Activated CD4-positive, alpha-beta T cell treated with anti-CD3 and anti-CD28 coated beads, Interleukin-2, amount 10 ng/mL, durations not matched to agents 7 days and 5 days (primary cell): Measurements from ENCODE around the gene PDE6B. TPM values are rescaled to one million over a fixed set of nuclear protein-coding genes. Genes with fewer than 3 reads are reported as not detected.
A peak's percentile ranks its signal among the peaks of the same experiment; 100 is the strongest.
"Not testable (repeated sequence)": the region's sequence is repeated elsewhere in the genome, so short reads cannot be mapped to it uniquely, and the experiment has no call there.

Source experiments
- CTCF ChIA-PET: fragments of 350-600 bp; sonication (Branson Sonifier 250); formaldehyde crosslinking; loops from one replicate; lab custom pipeline; 2021; ENCODE audit warnings: antibody characterized with exemption; lab: Charles Lee
- POLR2A ChIA-PET: fragments of 350-600 bp; sonication (Branson Sonifier 250); formaldehyde crosslinking; loops from one replicate; lab custom pipeline; 2021; ENCODE audit warnings: antibody characterized with exemption; lab: Charles Lee
- DNase-seq: peaks from one replicate; pipeline ENCODE4 v3.0.0-alpha.2; 2020
- H3K27ac Mint-ChIP-seq: one replicate; pipeline ENCODE4 v1.8.0; 2021; ENCODE audit warnings: mild to moderate bottlenecking, moderate library complexity, mixed read lengths
- H3K27me3 Mint-ChIP-seq: one replicate; pipeline ENCODE4 v1.8.0; 2021; ENCODE audit warnings: mixed read lengths
- H3K36me3 Mint-ChIP-seq: one replicate; pipeline ENCODE4 v1.8.0; 2021; ENCODE audit warnings: low read depth, mixed read lengths
- H3K4me1 Mint-ChIP-seq: one replicate; pipeline ENCODE4 v1.8.0; 2021; ENCODE audit warnings: mixed read lengths
- H3K4me3 Mint-ChIP-seq: one replicate; pipeline ENCODE4 v1.8.0; 2021; ENCODE audit warnings: mild to moderate bottlenecking, moderate library complexity, mixed read lengths
- H3K9me3 Mint-ChIP-seq: one replicate; pipeline ENCODE4 v1.8.0; 2021; ENCODE audit warnings: mixed read lengths
- total RNA-seq, 2 experiments: library from RNA; stranded (reverse); gene quantifications; one replicate each; pipeline ENCODE4 v1.2.3, GENCODE V29; 2021

Gene PDE6B
- total RNA-seq, 2 experiments from 2014 or later: 15.9 to 18.7 TPM

DNA sequence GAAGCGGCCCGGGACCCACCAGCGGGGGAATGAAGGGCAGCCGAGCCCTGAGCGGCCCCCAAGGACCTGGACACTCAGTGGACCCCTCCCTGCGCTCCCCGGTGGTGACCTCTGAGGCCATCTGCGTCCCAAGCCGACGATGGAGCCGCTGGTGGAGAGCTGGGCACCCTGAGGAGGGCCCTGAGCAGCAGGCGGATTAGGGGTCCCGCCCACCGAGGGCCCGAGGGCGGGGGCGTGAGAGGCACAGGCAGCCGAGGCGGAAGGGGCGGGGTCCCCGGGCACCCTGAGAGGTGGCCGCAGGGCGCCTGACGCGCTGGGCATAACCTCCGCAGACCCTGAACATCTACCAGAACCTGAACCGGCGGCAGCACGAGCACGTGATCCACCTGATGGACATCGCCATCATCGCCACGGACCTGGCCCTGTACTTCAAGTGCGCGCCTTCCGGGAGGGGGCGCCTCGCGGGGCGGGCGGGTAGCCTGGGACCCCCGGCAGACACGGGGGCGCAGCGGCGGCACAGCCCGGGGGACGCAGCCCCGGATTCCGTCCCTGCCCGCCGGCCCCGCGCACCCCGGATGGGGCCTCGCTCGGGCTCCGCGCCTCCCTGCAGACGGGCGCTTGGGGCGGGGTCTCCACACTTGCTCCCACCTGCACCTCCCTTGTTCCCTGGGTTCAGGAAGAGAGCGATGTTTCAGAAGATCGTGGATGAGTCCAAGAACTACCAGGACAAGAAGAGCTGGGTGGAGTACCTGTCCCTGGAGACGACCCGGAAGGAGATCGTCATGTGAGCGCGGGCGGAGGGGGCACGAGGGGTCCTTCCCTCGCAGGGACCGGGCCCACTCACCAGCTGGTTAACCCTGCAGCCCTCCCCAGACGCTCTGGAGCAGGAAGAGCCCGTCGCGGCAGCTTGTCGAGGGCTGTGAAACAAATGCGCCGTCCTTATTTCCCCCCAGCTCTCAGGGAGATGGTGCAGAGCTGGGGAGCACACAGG lies 38.4 kb downstream of the PDE6B start:
- H3K4me1 Mint-ChIP-seq: peaks cover 19% of the 10 kb centered on the region
- DNase-seq: peak; percentile 81
- peak overlapping the region; percentile 92 for H3K27ac Mint-ChIP-seq
- H3K4me3 Mint-ChIP-seq: peak overlapping the region; percentile 80
- peaks cover 14% of the 10 kb centered on the region for H3K36me3 Mint-ChIP-seq
- no peaks in the 10 kb centered on the region for H3K27me3 Mint-ChIP-seq
- ChIA-PET POLR2A (interaction anchor here (1.0 kb wide), 1 partner anchor 10 kb away, joined by 4 read pairs; the partner anchor contains the start of genes ATP5ME and MYL5), CTCF (interaction anchor here (0.9 to 3.6 kb wide), 3 partner anchors 10 to 20 kb away, joined by 3 to 22 read pairs (median 3); partner anchors contain the start of genes ATP5ME and MYL5)
- peaks cover 12% of the 10 kb centered on the region for H3K9me3 Mint-ChIP-seq

DNA sequence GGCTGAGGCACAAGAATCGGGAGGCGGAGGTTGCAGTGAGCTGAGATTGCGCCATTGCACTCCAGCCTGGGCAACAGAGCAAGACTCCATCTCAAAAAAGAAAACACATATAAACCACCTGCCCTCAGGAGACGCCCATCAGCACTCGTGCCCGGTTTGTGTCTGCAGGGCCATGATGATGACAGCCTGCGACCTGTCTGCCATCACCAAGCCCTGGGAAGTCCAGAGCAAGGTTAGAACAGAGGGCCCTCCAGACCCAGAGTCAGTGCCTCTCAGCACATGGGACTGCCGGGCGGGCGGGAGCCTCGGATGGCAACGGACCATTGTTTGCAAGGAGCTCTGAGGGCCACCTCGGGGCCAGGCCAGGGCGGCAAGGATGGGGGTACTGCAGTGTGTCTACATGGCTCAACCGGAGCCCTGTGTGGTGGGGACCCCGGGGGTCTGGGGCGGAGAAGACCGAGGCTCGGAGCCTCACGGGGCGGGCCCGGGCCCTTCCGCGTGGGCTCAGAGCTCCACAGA lies 39.4 kb downstream of the PDE6B start:
- CTCF ChIA-PET: interaction anchor here (0.9 to 3.6 kb wide), 2 partner anchors 9 to 19 kb away, joined by 3 to 22 read pairs; partner anchors contain the start of genes ATP5ME and MYL5
- peak overlapping the region; percentile 92 for H3K27ac Mint-ChIP-seq
- H3K27me3 Mint-ChIP-seq: no peaks in the 10 kb centered on the region
- H3K4me3 Mint-ChIP-seq: peak overlapping the region; percentile 80
- peaks cover 16% of the 10 kb centered on the region for H3K36me3 Mint-ChIP-seq
- H3K9me3 Mint-ChIP-seq: peaks cover 6% of the 10 kb centered on the region
- POLR2A ChIA-PET: interaction anchor here (1.0 kb wide), 1 partner anchor 9 kb away, joined by 4 read pairs; the partner anchor contains the start of genes ATP5ME and MYL5
- H3K4me1 Mint-ChIP-seq: peaks cover 19% of the 10 kb centered on the region
- DNase-seq: no peak

DNA sequence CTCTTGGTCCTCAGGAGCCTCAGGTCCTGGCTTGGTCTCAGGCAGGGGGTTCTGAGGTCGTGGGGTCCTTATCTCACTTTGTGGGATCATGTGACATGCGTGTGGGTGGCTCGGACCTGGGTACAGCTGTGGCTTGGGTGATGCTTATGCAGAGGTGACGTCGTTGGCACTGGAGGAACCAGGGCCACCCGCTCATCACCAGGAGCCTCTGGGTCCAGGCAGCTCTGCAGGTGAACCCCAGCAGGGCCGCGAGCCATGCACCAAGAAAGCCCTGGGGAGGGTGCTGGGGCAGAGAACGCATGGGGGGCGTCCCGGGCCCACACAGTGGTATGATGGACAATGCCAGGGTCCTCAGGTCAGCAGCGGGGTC lies 40.0 kb downstream of the PDE6B start:
- no peaks in the 10 kb centered on the region for H3K27me3 Mint-ChIP-seq
- no peak overlapping the region for H3K27ac Mint-ChIP-seq
- ChIA-PET POLR2A (no interaction called here), CTCF (interaction anchor here (3.6 kb wide), 1 partner anchor 8 kb away, joined by 22 read pairs; the partner anchor contains the start of genes ATP5ME and MYL5)
- no peak for DNase-seq
- peaks cover 16% of the 10 kb centered on the region for H3K36me3 Mint-ChIP-seq
- H3K4me3 Mint-ChIP-seq: peak overlapping the region; percentile 80
- H3K4me1 Mint-ChIP-seq: peaks cover 19% of the 10 kb centered on the region
- peaks cover 2% of the 10 kb centered on the region for H3K9me3 Mint-ChIP-seq

GRCh38 chr4:665751-666435 lies 40.5 kb downstream of the PDE6B start:
- ChIA-PET POLR2A (no interaction called here), CTCF (interaction anchor here (1.1 to 3.6 kb wide), 2 partner anchors 8 kb away, joined by 3 to 22 read pairs; partner anchors contain the start of genes ATP5ME and MYL5)
- H3K27me3 Mint-ChIP-seq: no peaks in the 10 kb centered on the region
- DNase-seq: no peak
- H3K36me3 Mint-ChIP-seq: peaks cover 21% of the 10 kb centered on the region
- no peak overlapping the region for H3K27ac Mint-ChIP-seq
- H3K4me3 Mint-ChIP-seq: no peak overlapping the region
- H3K9me3 Mint-ChIP-seq: peaks cover 2% of the 10 kb centered on the region
- peaks cover 19% of the 10 kb centered on the region for H3K4me1 Mint-ChIP-seq

DNA sequence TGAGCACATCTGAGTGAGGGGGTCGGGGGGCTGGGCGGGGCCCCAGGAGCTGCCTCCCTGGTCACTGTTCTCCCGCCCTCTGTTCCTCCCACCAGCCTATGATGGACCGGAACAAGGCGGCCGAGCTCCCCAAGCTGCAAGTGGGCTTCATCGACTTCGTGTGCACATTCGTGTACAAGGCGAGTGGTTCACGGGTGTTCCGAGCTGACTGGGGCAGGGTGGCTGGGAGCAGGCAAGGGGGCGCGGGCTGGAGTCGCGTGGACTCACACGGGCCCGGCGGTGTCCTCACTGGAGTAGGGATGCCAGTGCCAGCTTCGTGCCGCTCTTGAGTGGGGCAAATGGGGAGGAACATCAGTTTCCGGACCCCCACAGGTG lies 41.0 kb downstream of the PDE6B start:
- POLR2A ChIA-PET: no interaction called here
- H3K9me3 Mint-ChIP-seq: no peaks in the 10 kb centered on the region
- peaks cover 24% of the 10 kb centered on the region for H3K36me3 Mint-ChIP-seq
- H3K4me1 Mint-ChIP-seq: peaks cover 19% of the 10 kb centered on the region
- H3K27ac Mint-ChIP-seq: no peak overlapping the region
- no peaks in the 10 kb centered on the region for H3K27me3 Mint-ChIP-seq
- DNase-seq: no peak
- CTCF ChIA-PET: interaction anchor here (0.6 to 1.1 kb wide), 2 partner anchors 8 to 161 kb away, joined by 3 read pairs; partner anchors contain the start of genes ATP5ME and MYL5
- no peak overlapping the region for H3K4me3 Mint-ChIP-seq

DNA sequence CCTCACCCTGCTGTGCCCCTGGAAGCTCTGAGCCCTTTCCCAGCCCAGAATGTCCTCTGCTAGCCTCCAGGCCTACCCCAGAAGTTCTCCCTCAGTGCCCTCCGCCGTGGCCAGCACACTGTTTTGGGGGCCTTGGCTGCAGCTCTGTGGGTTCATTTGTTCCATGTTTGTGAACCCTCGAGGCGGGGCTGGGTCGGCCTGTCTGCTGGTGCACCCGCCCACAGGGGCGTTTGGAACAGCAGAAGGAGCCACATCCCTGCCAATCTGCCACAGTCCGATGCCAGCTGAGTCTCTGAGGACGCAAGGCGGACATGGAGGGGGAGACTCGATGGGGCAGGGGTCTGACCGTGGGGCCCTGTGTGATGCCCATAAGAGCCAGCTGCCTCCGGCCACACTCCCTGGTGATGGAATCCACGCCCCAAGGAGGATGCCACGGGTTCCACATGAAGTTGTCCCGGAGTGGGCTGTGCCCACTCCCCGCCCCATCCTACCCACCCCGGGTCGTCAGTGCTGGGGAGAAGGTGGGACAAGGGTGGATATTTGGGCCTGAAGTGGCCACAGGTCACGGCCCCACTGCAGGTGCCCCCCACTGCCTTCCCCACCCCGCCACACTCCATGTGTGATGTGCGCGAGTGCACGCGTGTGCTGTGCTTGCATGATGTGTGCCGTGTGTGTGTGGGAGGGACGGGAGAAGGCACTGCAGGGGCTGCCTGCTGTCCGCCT lies 41.6 kb downstream of the PDE6B start:
- POLR2A ChIA-PET: no interaction called here
- DNase-seq: no peak
- Mint-ChIP-seq H3K27me3 (no peaks in the 10 kb centered on the region), H3K4me1 (peaks cover 19% of the 10 kb centered on the region), H3K9me3 (no peaks in the 10 kb centered on the region), H3K4me3 (no peak overlapping the region), H3K27ac (no peak overlapping the region), H3K36me3 (peaks cover 27% of the 10 kb centered on the region)
- CTCF ChIA-PET: interaction anchor here (0.6 to 1.1 kb wide), 2 partner anchors 7 to 162 kb away, joined by 3 read pairs; partner anchors contain the start of genes ATP5ME and MYL5

- Mint-ChIP-seq H3K9me3 (no peaks in the 10 kb centered on the region), H3K36me3 (peaks cover 25% of the 10 kb centered on the region), H3K4me1 (peaks cover 20% of the 10 kb centered on the region), H3K4me3 (no peak overlapping the region), H3K27me3 (no peaks in the 10 kb centered on the region), H3K27ac (no peak overlapping the region)
- CTCF ChIA-PET: no interaction called here
- no peak for DNase-seq
- POLR2A ChIA-PET: no interaction called here
These were observed 42.2 kb downstream of the PDE6B start for GRCh38 chr4:667545-667925.

- peaks cover 21% of the 10 kb centered on the region for H3K4me1 Mint-ChIP-seq
- H3K9me3 Mint-ChIP-seq, POLR2A ChIA-PET, CTCF ChIA-PET, H3K4me3 Mint-ChIP-seq, H3K27ac Mint-ChIP-seq, H3K27me3 Mint-ChIP-seq, DNase-seq: not testable (repeated sequence)
- peaks cover 25% of the 10 kb centered on the region for H3K36me3 Mint-ChIP-seq
These were observed 42.8 kb downstream of the PDE6B start for GRCh38 chr4:668219-668618.

DNA sequence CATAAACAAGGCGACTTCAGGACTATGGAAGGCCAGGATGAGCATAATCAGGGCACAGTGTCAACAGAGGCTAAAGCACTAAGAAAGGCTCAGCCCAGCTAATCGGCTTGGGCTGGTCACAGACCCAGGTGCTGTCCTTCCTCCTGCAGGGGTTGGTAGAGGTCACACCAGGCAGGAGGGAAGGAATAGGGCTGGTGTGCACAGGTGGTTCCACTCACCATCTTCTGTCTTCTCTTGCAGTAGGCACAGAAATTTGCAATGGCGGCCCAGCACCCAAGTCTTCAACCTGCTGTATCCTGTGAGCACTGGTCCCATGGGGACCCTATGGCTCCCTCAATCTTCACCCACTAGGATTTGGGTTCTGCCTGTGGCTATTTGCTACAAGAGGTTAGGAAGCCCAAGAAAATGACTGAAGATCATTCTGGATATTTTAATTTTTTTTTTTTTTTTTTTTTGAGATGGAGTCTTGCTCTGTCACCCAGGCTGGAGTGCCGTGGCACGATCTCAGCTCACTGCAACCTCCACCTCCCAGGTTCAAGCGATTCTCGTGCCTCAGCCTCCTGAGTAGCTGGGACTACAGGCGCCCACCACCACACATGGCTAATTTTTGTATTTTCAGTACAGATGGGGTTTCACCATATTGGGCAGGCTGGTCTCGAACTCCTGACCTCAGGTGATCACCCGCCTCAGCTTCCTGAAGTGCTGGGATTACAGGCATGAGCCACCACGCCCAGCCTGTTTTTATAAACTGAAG lies 44.6 kb downstream of the PDE6B start:
- CTCF ChIA-PET, H3K27me3 Mint-ChIP-seq, H3K4me3 Mint-ChIP-seq, DNase-seq, H3K27ac Mint-ChIP-seq, H3K9me3 Mint-ChIP-seq, POLR2A ChIA-PET: not testable (repeated sequence)
- peaks cover 14% of the 10 kb centered on the region for H3K4me1 Mint-ChIP-seq
- H3K36me3 Mint-ChIP-seq: peaks cover 26% of the 10 kb centered on the region

DNA sequence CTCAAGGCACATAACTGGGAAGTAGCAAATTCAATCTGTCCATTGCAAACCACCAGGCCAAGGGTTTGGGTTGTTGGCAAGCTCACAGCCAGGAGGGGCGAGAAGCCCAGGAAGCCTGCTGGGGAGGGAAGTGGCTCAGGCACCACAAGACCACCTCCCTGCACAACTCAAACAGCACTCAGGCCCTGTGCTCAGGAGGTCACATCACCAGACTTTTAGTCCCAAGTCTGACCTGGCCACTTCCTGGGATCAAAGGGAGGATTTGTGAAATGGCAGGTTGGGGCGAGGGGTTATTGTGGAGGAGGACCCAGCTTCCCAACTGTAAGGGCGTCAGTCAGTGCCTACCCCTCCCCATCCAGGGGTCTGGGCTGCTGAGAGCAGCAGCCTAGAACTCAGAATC lies 46.4 kb downstream of the PDE6B start:
- Mint-ChIP-seq H3K27me3 (no peaks in the 10 kb centered on the region), H3K27ac (peak overlapping the region; percentile 46), H3K4me1 (peaks cover 8% of the 10 kb centered on the region), H3K9me3 (no peaks in the 10 kb centered on the region), H3K4me3 (peak overlapping the region; percentile 49), H3K36me3 (peaks cover 26% of the 10 kb centered on the region)
- CTCF ChIA-PET: interaction anchor here (1.4 to 2.0 kb wide), 3 partner anchors 15 to 427 kb away, joined by 3 to 4 read pairs (median 4); no protein-coding TSS in a partner anchor
- POLR2A ChIA-PET: no interaction called here
- no peak for DNase-seq

GRCh38 chr4:673349-674091 lies 48.1 kb downstream of the PDE6B start:
- H3K9me3 Mint-ChIP-seq: no peaks in the 10 kb centered on the region
- CTCF ChIA-PET: interaction anchor here (0.6 to 2.5 kb wide), 7 partner anchors 7 to 545 kb away, joined by 3 to 22 read pairs (median 3); no protein-coding TSS in a partner anchor
- DNase-seq: peak; percentile 31

More at GRCh38 chr4:673349-674091, 48.1 kb downstream of the PDE6B start:
- Mint-ChIP-seq H3K4me1 (peaks cover 8% of the 10 kb centered on the region), H3K4me3 (peak overlapping the region; percentile 86), H3K27me3 (no peaks in the 10 kb centered on the region), H3K36me3 (peaks cover 26% of the 10 kb centered on the region), H3K27ac (peak overlapping the region; percentile 88)
- POLR2A ChIA-PET: interaction anchor here (0.9 kb wide), 1 partner anchor 9 kb away, joined by 4 read pairs; no protein-coding TSS in a partner anchor
